ENCODE results near the gene NLRC5.

Gene NLRC5

GRCh38 chr16:57049678-57050077, 60.3 kb downstream of the NLRC5 start:
- DNase-seq (ENCODE audit: low read depth, low spot score) = no peak
- H3K4me3 ChIP-seq (ENCODE audit: low read depth, low read length) = no peak overlapping the region
- ChIA-PET CTCF (interaction anchor here (0.8 to 1.4 kb wide), 2 partner anchors 35 to 256 kb away, joined by 3 read pairs; no protein-coding TSS in a partner anchor), POLR2A (no interaction called here)
- TF ChIP-seq, protein P1, sequence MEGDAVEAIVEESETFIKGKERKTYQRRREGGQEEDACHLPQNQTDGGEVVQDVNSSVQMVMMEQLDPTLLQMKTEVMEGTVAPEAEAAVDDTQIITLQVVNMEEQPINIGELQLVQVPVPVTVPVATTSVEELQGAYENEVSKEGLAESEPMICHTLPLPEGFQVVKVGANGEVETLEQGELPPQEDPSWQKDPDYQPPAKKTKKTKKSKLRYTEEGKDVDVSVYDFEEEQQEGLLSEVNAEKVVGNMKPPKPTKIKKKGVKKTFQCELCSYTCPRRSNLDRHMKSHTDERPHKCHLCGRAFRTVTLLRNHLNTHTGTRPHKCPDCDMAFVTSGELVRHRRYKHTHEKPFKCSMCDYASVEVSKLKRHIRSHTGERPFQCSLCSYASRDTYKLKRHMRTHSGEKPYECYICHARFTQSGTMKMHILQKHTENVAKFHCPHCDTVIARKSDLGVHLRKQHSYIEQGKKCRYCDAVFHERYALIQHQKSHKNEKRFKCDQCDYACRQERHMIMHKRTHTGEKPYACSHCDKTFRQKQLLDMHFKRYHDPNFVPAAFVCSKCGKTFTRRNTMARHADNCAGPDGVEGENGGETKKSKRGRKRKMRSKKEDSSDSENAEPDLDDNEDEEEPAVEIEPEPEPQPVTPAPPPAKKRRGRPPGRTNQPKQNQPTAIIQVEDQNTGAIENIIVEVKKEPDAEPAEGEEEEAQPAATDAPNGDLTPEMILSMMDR (IDR thresholded peaks at IDR 0.05; ENCODE audit: insufficient read depth, low read length, missing control alignments) = no peak

DNA sequence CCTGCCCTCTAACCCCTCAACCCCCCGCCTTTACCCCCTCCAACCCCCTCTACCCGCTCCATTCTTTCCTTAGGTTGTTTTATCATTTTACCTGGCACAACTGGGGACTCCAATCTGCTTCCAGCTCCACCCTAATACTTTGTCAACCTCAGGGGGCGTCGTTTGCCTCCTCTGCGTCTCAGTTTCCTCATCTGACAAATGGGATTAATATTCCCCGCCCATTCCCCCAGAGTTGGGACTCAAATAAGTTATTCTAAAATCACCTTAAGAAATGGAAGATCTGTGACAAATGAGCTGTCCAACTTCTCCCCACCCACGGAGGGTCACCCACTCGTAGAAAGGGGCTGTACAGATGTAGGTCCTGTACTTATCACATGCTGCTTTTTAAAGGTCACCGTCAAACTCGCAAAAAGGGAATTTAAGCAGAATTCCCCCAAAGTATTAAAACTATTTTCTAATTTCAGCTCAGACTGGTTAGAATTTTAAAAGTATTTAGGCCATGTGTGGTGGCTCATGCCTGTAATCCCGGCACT, 62.4 kb downstream of the NLRC5 start:
- TF ChIP-seq, protein P1 (IDR thresholded peaks at IDR 0.05; ENCODE audit: insufficient read depth, low read length, missing control alignments) = no peak
- no peak for DNase-seq (ENCODE audit: low read depth, low spot score)
- CTCF ChIA-PET = no interaction called here
- H3K4me3 ChIP-seq (ENCODE audit: low read depth, low read length) = no peak overlapping the region
- POLR2A ChIA-PET = no interaction called here

DNA sequence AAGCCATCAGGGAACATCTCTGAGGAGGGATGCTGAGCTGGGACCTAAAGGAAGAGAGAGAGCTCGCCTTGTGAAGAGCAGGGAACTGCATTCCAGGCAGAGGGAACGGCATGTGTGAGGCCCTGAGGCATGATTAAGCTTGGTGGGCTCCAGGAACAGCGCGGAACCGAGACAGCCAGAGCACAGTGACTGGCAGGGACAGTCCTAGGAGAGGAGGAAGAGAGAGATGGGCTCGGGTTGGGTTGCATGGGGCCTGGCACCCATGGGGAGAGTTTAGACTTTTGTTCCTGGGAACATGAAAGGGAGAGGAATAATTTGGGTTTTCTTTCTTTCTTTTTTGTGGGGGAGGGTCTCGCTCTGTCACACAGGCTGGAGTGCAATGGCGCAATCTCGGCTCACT, 63.8 kb downstream of the NLRC5 start:
- TF ChIP-seq, protein P1 (IDR thresholded peaks at IDR 0.05; ENCODE audit: insufficient read depth, low read length, missing control alignments) = no peak
- CTCF ChIA-PET = interaction anchor here (1.1 kb wide), 1 partner anchor 30 kb away, joined by 3 read pairs; no protein-coding TSS in a partner anchor
- DNase-seq (ENCODE audit: low read depth, low spot score) = no peak
- H3K4me3 ChIP-seq (ENCODE audit: low read depth, low read length) = no peak overlapping the region
- POLR2A ChIA-PET = no interaction called here

DNA sequence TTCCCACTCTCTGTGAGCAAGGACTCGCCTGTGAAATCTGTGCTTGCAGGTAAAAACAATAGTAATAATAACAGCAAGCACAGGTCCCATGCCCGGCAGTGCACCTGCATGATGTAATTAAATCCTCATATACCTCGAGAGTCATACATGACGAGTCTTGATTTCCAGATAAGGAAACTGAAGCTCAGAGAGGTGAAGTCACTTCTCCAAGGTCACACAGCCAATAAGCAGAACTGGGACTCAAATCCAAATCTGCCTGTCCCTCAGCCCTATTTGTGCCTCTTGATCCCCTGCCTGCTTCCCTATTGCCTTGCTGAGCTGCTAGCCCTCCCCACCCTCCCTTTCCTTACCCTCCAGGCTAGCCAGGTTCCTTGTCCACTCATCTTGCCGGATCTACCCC, 65.0 kb downstream of the NLRC5 start:
- ChIA-PET POLR2A (no interaction called here), CTCF (interaction anchor here (8.7 kb wide), 1 partner anchor 9 kb away, joined by 38 read pairs; no protein-coding TSS in a partner anchor)
- TF ChIP-seq, protein P1 (IDR thresholded peaks at IDR 0.05; ENCODE audit: insufficient read depth, low read length, missing control alignments) = no peak
- no peak overlapping the region for H3K4me3 ChIP-seq (ENCODE audit: low read depth, low read length)
- DNase-seq (ENCODE audit: low read depth, low spot score) = no peak

- no peak for DNase-seq (ENCODE audit: low read depth, low spot score)
- ChIA-PET CTCF (interaction anchor here (2.6 to 8.7 kb wide), 2 partner anchors 9 to 29 kb away, joined by 13 to 38 read pairs; no protein-coding TSS in a partner anchor), POLR2A (no interaction called here)
- TF ChIP-seq, protein P1 (IDR thresholded peaks at IDR 0.05; ENCODE audit: insufficient read depth, low read length, missing control alignments) = no peak
- no peak overlapping the region for H3K4me3 ChIP-seq (ENCODE audit: low read depth, low read length)
Observed at GRCh38 chr16:57054771-57055170, 65.4 kb downstream of the NLRC5 start.

DNA sequence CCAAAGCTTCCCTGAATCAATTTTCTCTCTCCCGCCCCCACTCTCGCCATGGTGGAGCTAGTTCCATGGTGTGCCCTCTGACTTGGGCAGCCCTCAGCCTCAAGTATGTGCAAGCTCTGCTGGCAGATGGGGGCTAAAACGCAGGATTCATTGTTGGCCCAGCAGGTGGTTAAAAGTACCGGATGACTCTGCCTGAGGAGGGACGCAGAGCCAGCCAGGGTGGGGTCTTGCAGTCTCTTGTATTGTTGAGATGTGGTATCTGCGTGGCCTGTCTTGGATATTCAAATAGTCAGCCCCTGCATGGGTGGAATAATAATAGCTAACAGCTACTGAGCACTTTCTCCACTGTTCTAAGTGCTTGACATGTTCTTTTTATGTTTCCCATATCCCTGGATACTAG, 66.3 kb downstream of the NLRC5 start:
- H3K4me3 ChIP-seq (ENCODE audit: low read depth, low read length) = no peak overlapping the region
- no peak for DNase-seq (ENCODE audit: low read depth, low spot score)
- TF ChIP-seq, protein P1 (IDR thresholded peaks at IDR 0.05; ENCODE audit: insufficient read depth, low read length, missing control alignments) = no peak
- CTCF ChIA-PET = interaction anchor here (2.6 to 8.7 kb wide), 2 partner anchors 10 to 28 kb away, joined by 13 to 38 read pairs; no protein-coding TSS in a partner anchor
- POLR2A ChIA-PET = no interaction called here

Measured in AG04449 (cell line).